GM12878 (cell line): ENCODE results near the gene PHLDB1.

Source experiments
- CHD1 ChIP-seq: IDR thresholded peaks from 2 replicates; pipeline ENCODE4 v1.6.1; 2012; ENCODE audit warnings: low read depth, low read length, improper control_type of control experiment
- CTCF ChIP-seq, 3 experiments: IDR thresholded peaks in 2 of 3; conservative IDR thresholded peaks in 1 of 3; 2 replicates each; pipeline ENCODE4 v1.5.1; 2011; ENCODE audit warnings: low read depth in 3 of 3, low read length in 3 of 3, mild to moderate bottlenecking in 3 of 3, control low read depth in 2 of 3, moderate library complexity in 2 of 3, inconsistent platforms in 1 of 3, mixed read lengths in 1 of 3; ENCODE audit not compliant: control insufficient read depth in 2 of 3, insufficient read depth in 1 of 3; ENCODE audit errors: extremely low read depth in 1 of 3
- EZH2 ChIP-seq: IDR thresholded peaks from 2 replicates; pipeline ENCODE4 v1.6.1; 2012; ENCODE audit warnings: low read depth, mild to moderate bottlenecking, control low read depth, inconsistent platforms, low read length, borderline replicate concordance; ENCODE audit not compliant: control insufficient read depth
- NR2C1 ChIP-seq: fragments of 450-650 bp; IDR thresholded peaks from 2 replicates; pipeline ENCODE4 v1.6.1; 2017; ENCODE audit warnings: antibody characterized with exemption, mild to moderate bottlenecking, moderate library complexity
- NR2C2 ChIP-seq: IDR thresholded peaks from 2 replicates; pipeline ENCODE4 v1.6.1; 2011; ENCODE audit warnings: borderline replicate concordance, low read depth; ENCODE audit not compliant: control insufficient read depth, insufficient read length
- POLR2AphosphoS5 ChIP-seq: IDR thresholded peaks from 2 replicates; pipeline ENCODE4 v1.6.1; 2011; ENCODE audit warnings: mild to moderate bottlenecking, low read length, inconsistent platforms
- RAD21 ChIP-seq: IDR thresholded peaks from 2 replicates; pipeline ENCODE4 v1.6.1; 2011; ENCODE audit warnings: mild to moderate bottlenecking, low read depth, low read length, moderate library complexity; ENCODE audit not compliant: insufficient read depth
- SP1 ChIP-seq: IDR thresholded peaks from one replicate; pipeline ENCODE4 v1.6.1; 2011; ENCODE audit warnings: low read depth, low read length
- ZBTB11 ChIP-seq: fragments of 450-650 bp; formaldehyde crosslinking; IDR thresholded peaks from 2 replicates; pipeline ENCODE4 v1.5.0; 2022; ENCODE audit warnings: mild to moderate bottlenecking, missing genetic modification characterization
- ZNF592 ChIP-seq: fragments of 450-650 bp; IDR thresholded peaks from 2 replicates; pipeline ENCODE4 v1.6.1; 2017; ENCODE audit warnings: mild to moderate bottlenecking, moderate library complexity
- TF ChIP-seq, protein P1 (sequence below): fragments of 150-350 bp; IDR thresholded peaks from 2 replicates; pipeline ENCODE4 v1.6.1; 2016; ENCODE audit warnings: low read depth, low read length

GRCh38 chr11:118694771-118695170, 87.4 kb downstream of the PHLDB1 start:
- no peak for TF ChIP-seq CTCF (IDR thresholded peaks at IDR 0.05 in 2 of 3, conservative IDR thresholded peaks at IDR 0.05 in 1 of 3; ENCODE audit: control insufficient read depth in 2 of 3, extremely low read depth in 1 of 3, insufficient read depth in 1 of 3, low read depth in 3 of 3, low read length in 3 of 3)
- TF ChIP-seq, protein P1, sequence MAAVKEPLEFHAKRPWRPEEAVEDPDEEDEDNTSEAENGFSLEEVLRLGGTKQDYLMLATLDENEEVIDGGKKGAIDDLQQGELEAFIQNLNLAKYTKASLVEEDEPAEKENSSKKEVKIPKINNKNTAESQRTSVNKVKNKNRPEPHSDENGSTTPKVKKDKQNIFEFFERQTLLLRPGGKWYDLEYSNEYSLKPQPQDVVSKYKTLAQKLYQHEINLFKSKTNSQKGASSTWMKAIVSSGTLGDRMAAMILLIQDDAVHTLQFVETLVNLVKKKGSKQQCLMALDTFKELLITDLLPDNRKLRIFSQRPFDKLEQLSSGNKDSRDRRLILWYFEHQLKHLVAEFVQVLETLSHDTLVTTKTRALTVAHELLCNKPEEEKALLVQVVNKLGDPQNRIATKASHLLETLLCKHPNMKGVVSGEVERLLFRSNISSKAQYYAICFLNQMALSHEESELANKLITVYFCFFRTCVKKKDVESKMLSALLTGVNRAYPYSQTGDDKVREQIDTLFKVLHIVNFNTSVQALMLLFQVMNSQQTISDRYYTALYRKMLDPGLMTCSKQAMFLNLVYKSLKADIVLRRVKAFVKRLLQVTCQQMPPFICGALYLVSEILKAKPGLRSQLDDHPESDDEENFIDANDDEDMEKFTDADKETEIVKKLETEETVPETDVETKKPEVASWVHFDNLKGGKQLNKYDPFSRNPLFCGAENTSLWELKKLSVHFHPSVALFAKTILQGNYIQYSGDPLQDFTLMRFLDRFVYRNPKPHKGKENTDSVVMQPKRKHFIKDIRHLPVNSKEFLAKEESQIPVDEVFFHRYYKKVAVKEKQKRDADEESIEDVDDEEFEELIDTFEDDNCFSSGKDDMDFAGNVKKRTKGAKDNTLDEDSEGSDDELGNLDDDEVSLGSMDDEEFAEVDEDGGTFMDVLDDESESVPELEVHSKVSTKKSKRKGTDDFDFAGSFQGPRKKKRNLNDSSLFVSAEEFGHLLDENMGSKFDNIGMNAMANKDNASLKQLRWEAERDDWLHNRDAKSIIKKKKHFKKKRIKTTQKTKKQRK = no peak
- no peak for TF ChIP-seq RAD21
- TF ChIP-seq ZBTB11 (CRISPR knock-in tag) = no peak
- no peak for TF ChIP-seq SP1
- TF ChIP-seq NR2C2 = no peak
- TF ChIP-seq NR2C1 = no peak
- no peak for TF ChIP-seq POLR2AphosphoS5
- no peak for TF ChIP-seq ZNF592
- TF ChIP-seq CHD1 = no peak
- TF ChIP-seq EZH2 = no peak
